ENCODE results near the gene SEMA7A. TPM values are rescaled to one million over a fixed set of nuclear protein-coding genes. Genes with fewer than 3 reads are reported as not detected.

SEMA7A gene
- polyA plus RNA-seq, 1 of the 3 experiments (the other 2 are of a cell fraction): 1.3 TPM

GRCh38 chr15:74432271-74432967 is 1.3 kb downstream of the SEMA7A start:
- ChIA-PET CTCF (interaction anchor here (0.8 to 36.5 kb wide), 5 partner anchors 8 to 189 kb away, joined by 3 to 779 read pairs (median 6); partner anchors contain the start of gene CYP11A1), POLR2A (no interaction called here)
- Histone ChIP-seq H3K9ac (no peak overlapping the region), H3K9me3 (no peaks in the 10 kb centered on the region), H2AFZ (ENCODE audit: low read depth) (no peak overlapping the region), H3F3A (replicated peaks; ENCODE audit: insufficient read depth) (no peaks in the 10 kb centered on the region), H3K36me3 (replicated peaks in 1 of 2; ENCODE audit: control insufficient read depth in 1 of 2, insufficient read depth in 2 of 2, low read length in 1 of 2) (no peaks in the 10 kb centered on the region), H3K9me2 (no peaks in the 10 kb centered on the region), H3K4me3 (ENCODE audit: low read depth in 2 of 2, low read length in 1 of 2) (peak overlapping the region; percentile 69 to 72), H3K4me1 (ENCODE audit: control insufficient read depth in 1 of 2, insufficient read depth in 2 of 2, low read depth in 1 of 2, low read length in 1 of 2) (peaks cover 0 to 13% of the 10 kb centered on the region in 2 experiments; a peak in 1 of 4 replicates), H3K79me2 (ENCODE audit: insufficient read depth) (no peaks in the 10 kb centered on the region), H3K27me3 (ENCODE audit: insufficient read depth) (0 out of 2 replicates have a peak, but pooled peaks cover 4% of the 10 kb centered on the region), H3K27ac (ENCODE audit: low read depth in 2 of 2, low read length in 1 of 2) (no peak overlapping the region), H3K4me2 (peak overlapping the region; percentile 89), H4K20me1 (ENCODE audit: insufficient read depth) (no peaks in the 10 kb centered on the region)
- no peak for DNase-seq
- TF ChIP-seq IRF3 (IDR thresholded peaks at IDR 0.05; ENCODE audit: low read depth, low read length): no peak
- TF ChIP-seq, protein P1, sequence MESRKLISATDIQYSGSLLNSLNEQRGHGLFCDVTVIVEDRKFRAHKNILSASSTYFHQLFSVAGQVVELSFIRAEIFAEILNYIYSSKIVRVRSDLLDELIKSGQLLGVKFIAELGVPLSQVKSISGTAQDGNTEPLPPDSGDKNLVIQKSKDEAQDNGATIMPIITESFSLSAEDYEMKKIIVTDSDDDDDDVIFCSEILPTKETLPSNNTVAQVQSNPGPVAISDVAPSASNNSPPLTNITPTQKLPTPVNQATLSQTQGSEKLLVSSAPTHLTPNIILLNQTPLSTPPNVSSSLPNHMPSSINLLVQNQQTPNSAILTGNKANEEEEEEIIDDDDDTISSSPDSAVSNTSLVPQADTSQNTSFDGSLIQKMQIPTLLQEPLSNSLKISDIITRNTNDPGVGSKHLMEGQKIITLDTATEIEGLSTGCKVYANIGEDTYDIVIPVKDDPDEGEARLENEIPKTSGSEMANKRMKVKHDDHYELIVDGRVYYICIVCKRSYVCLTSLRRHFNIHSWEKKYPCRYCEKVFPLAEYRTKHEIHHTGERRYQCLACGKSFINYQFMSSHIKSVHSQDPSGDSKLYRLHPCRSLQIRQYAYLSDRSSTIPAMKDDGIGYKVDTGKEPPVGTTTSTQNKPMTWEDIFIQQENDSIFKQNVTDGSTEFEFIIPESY (IDR thresholded peaks at IDR 0.05; ENCODE audit: borderline replicate concordance, low read depth): no peak
- WGBS (ENCODE audit: low lambda C conversion rate): 37% methylated on average over 11 of the region's 21 CpGs

GRCh38 chr15:74431645-74432044 is 2.1 kb downstream of the SEMA7A start:
- no peaks in the 10 kb centered on the region for H4K20me1 ChIP-seq (ENCODE audit: insufficient read depth)
- POLR2A ChIA-PET: no interaction called here

More at GRCh38 chr15:74431645-74432044, 2.1 kb downstream of the SEMA7A start:
- 77% methylated on average over 8 of the region's 8 CpGs for WGBS (ENCODE audit: low lambda C conversion rate)
- H2AFZ ChIP-seq (ENCODE audit: low read depth): no peak overlapping the region
- no peaks in the 10 kb centered on the region for H3K9me3 ChIP-seq
- H3K27me3 ChIP-seq (ENCODE audit: insufficient read depth): 0 out of 2 replicates have a peak, but pooled peaks cover 4% of the 10 kb centered on the region
- H3F3A ChIP-seq (replicated peaks; ENCODE audit: insufficient read depth): no peaks in the 10 kb centered on the region
- H3K27ac ChIP-seq (ENCODE audit: low read depth in 2 of 2, low read length in 1 of 2): no peak overlapping the region
- H3K36me3 ChIP-seq (replicated peaks in 1 of 2; ENCODE audit: control insufficient read depth in 1 of 2, insufficient read depth in 2 of 2, low read length in 1 of 2): no peaks in the 10 kb centered on the region
- no peaks in the 10 kb centered on the region for H3K79me2 ChIP-seq (ENCODE audit: insufficient read depth)
- H3K4me2 ChIP-seq: no peak overlapping the region
- H3K4me3 ChIP-seq (ENCODE audit: low read depth in 2 of 2, low read length in 1 of 2): no peak overlapping the region
- CTCF ChIA-PET: interaction anchor here (0.8 to 36.5 kb wide), 7 partner anchors 8 to 337 kb away, joined by 3 to 779 read pairs (median 4); partner anchors contain the start of gene CYP11A1
- no peaks in the 10 kb centered on the region for H3K9me2 ChIP-seq
- no peak for TF ChIP-seq FOXM1 (IDR thresholded peaks at IDR 0.05; ENCODE audit: low read depth)
- TF ChIP-seq FOXJ3 (CRISPR knock-in tag; IDR thresholded peaks at IDR 0.05): no peak
- TF ChIP-seq TAF1 (IDR thresholded peaks at IDR 0.05; ENCODE audit: borderline replicate concordance, low read depth, low read length): no peak
- no peak for TF ChIP-seq EZH2phosphoT487 (IDR thresholded peaks at IDR 0.05; ENCODE audit: borderline replicate concordance, low read depth)
- TF ChIP-seq, protein P1 (IDR thresholded peaks at IDR 0.05; ENCODE audit: borderline replicate concordance, low read depth): no peak
- TF ChIP-seq, protein P2, sequence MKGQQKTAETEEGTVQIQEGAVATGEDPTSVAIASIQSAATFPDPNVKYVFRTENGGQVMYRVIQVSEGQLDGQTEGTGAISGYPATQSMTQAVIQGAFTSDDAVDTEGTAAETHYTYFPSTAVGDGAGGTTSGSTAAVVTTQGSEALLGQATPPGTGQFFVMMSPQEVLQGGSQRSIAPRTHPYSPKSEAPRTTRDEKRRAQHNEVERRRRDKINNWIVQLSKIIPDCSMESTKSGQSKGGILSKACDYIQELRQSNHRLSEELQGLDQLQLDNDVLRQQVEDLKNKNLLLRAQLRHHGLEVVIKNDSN (IDR thresholded peaks at IDR 0.05; ENCODE audit: borderline replicate concordance, low read depth): no peak
- no peak for TF ChIP-seq JUND (IDR thresholded peaks at IDR 0.05)
- no peak for TF ChIP-seq YY1 (IDR thresholded peaks at IDR 0.05; ENCODE audit: low read depth)
- TF ChIP-seq TEAD4 (IDR thresholded peaks at IDR 0.05; ENCODE audit: borderline replicate concordance, insufficient read depth): no peak
- no peak for TF ChIP-seq RXRA (IDR thresholded peaks at IDR 0.05; ENCODE audit: borderline replicate concordance, low read depth)
- TF ChIP-seq GABPA (IDR thresholded peaks at IDR 0.05; ENCODE audit: low read depth): no peak
- no peak overlapping the region for H3K9ac ChIP-seq
- H3K4me1 ChIP-seq (ENCODE audit: control insufficient read depth in 1 of 2, insufficient read depth in 2 of 2, low read depth in 1 of 2, low read length in 1 of 2): peaks cover 0 to 13% of the 10 kb centered on the region in 2 experiments; a peak in 1 of 4 replicates
- no peak for DNase-seq
